ENCODE measurements around the gene CHD5. TPM values are rescaled to one million over a fixed set of nuclear protein-coding genes. Genes with fewer than 3 reads are reported as not detected.
A peak's percentile ranks its signal among the peaks of the same experiment; 100 is the strongest.
"Not testable (repeated sequence)": the region's sequence is repeated elsewhere in the genome, so short reads cannot be mapped to it uniquely, and the experiment has no call there.

CHD5 gene
- total RNA-seq, 2 donors from 2014 or later: 0.12 to 0.39 TPM

DNA sequence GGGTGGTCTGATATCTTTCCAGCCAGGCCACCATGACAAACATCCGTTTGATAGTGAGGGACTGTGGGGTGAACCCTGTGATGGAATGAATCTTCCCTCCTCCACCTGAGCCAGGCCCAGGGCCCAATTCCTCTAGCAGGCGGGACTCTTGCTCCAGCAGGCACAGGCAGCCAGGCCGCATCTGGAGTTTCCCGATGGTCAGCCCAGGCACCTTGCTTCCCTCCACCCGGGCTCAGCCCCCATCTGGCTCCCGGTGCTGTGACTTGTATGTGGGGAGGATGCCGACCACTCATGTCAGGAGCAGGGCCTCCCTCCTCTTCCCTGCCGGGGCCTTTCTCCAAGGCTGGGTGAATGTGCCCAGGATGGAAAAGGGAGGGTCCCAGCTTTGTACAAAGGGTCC is 113.4 kb downstream of the CHD5 start:
- DNase-seq (no peak), ATAC-seq (no peak)
- intact Hi-C loops (cut with DNase I): no loop called here

GRCh38 chr1:6065093-6065858 is 114.8 kb downstream of the CHD5 start:
- intact Hi-C loops (cut with DNase I): no loop called here
- ATAC-seq (peak; percentile 53 to 86), DNase-seq (peak; percentile 51)

DNA sequence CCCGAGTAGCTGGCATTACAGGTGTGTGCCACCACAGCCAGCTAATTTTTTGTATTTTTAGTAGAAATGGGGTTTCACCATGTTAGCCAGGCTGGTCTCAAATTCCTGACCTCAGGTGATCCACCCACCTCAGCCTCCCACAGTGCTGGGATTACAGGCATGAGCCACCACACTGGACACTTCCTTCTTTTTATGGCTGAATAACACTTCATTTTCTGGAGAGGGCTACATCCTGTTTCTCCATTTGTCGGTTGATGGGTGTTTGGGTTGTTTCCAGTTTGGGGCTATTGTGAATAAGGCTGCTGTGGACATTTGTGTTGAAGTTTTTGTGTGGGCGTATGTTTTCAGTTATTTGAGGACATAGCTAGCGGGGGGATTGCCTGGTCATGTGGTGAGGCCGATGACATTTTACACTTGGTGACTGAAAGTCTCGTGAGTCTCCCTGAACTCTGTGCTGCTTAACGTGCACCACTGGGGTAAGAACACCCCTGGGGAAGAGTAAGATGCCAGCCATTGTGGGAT is 116.5 kb downstream of the CHD5 start:
- ATAC-seq; DNase-seq; intact Hi-C loops (cut with DNase I): not testable (repeated sequence)

- intact Hi-C loops (cut with DNase I): no loop called here
- no peak for ATAC-seq
- DNase-seq: no peak
These were observed 117.5 kb downstream of the CHD5 start for GRCh38 chr1:6062670-6063069.

DNA sequence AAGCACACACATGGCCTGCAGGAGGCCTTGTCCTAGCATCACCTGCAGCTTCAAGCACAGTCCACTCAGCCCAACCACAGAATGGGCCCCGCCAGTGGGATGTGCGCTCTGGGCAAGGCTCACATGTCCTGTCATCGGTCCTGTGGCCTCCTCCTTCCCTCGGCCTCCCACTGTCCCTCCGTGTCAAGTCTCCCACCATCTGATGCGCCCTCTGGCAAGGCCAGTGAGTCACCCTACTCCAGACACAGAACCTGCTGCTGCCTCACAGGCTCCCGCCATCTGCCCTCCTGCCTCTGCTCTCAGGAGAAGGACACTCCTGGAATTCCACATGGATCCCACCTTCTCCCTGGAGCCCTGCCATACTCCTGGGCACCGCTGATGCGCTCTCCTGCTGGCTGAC is 120.3 kb downstream of the CHD5 start:
- ATAC-seq (no peak), DNase-seq (no peak)
- intact Hi-C loops (cut with DNase I): loop anchor here in 1 of 2 donors (5.0 to 10.0 kb wide), 2 partner anchors 115 to 182 kb away; partner anchors contain the start of gene HES3

DNA sequence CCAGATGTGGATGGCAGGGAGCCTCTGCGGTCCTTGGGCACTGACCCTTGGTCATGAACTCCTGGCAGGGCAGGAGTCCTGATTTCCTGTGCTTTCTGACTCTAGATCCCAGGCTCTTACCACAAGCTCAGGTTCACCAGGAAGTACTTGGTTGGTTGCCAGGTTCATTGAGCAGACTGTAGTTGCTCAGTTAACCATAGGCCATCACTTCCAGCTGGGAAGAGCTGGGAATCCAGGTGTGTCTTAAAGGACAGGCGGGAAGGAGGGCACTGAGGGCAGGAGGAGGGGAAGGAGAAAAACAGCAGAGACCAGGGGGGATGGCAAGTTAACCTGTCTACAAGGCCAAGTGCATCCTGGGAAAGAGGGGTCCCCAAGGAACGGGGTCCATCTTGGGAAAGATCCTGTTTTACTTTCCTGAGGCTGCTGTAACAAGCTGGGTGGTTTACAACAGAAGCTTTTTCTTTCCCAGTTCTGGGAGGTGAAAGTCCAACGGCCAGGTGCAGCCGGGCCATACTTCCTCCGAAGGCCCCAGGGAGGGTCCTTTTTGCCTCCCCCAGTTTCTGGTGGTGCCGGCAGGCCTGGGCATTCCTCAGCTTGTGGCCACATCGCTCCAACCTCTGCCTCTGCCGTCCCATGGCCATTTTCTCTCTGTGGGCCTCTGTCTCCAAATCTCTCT is 122.8 kb downstream of the CHD5 start:
- no peak for DNase-seq

DNA sequence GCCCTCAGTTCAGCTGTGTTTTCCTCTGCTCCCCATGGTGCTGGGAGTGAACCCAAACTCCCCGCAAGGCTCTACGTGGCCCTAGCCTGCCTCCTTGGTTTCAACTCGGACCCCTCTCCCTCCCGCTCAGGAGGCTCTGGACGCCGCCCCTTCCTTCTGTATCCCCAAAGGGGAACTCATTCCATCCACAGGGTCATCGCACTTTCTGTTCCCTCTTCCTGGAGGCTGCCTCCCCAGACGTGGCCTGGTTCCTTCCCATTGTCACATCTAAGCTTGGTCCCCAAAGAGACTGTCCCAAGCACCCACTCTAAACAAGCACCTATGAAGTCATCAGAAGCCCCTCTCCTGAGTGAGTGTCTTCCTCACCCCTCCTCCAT is 123.6 kb downstream of the CHD5 start:
- intact Hi-C loops (cut with DNase I): loop anchor here in 1 of 2 donors (5.0 to 10.0 kb wide), 2 partner anchors 118 to 186 kb away; partner anchors contain the start of gene HES3
- ATAC-seq (peak in 1 of 2 donors; percentile 44), DNase-seq (no peak)

More for the DNA sequence above, 122.8 kb downstream of the CHD5 start:
- intact Hi-C loops (cut with DNase I): loop anchor here in 1 of 2 donors (5.0 to 10.0 kb wide), 2 partner anchors 117 to 185 kb away; partner anchors contain the start of gene HES3
- no peak for ATAC-seq

DNA sequence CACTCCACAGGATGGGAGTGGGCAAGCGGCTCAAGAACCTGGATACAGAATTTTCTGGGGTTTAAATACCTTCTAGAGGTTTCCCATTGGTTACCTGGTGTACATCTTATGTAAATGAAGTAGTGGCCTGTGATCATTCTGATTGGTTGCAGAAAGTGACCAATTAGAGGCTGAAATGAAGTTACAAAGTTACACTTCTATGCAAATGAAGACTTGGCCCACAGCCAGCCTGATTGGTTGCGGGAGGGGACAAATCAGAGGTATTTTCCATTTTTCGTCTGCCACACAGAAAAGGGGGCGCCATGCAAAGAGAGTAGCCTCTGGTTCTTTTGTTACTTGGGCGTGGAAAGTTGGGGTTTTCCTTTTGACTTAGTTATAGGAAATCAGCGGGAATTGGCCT is 125.5 kb downstream of the CHD5 start:
- intact Hi-C loops (cut with DNase I): loop anchor here (5.0 to 10.0 kb wide), 2 partner anchors 120 to 188 kb away; partner anchors contain the start of gene HES3 (in 1 of the 2)
- no peak for DNase-seq
- no peak for ATAC-seq

GRCh38 chr1:6053206-6053546 is 126.9 kb downstream of the CHD5 start:
- DNase-seq: no peak
- no peak for ATAC-seq
- intact Hi-C loops (cut with DNase I): loop anchor here (5.0 to 10.0 kb wide), 2 partner anchors 122 to 189 kb away; partner anchors contain the start of gene HES3 (in 1 of the 2)

DNA sequence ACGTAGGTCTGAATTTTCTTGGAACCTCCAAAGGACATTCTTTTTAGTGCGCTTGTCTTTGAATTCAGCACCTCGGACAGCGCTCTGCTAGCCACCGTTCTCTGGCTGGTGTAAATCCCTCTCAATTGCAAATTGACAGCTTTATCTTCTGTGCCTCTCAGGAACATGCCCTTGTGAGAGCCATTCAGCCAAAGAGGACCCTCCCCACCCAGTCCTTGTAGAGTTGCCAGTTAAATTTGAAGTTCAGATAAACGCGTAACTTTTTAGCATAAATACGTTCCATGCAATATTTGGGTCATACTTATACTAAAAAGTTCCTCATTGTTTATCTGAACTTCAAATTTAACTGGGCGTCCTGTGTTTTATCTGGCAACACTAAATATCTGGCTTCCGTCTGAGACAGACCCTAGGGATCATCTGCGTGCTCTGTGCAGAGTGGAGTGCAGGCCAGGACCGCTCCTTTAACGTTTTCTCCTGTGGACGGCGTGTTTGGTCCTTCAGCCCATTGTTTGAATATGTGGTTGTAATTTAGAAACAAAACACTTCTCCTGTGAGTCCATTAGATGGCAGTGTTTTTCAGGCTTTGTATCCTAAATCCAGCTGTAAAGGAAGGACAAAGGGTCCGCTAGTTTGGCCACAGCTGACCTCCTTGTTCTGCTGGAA is 127.4 kb downstream of the CHD5 start:
- intact Hi-C loops (cut with DNase I): loop anchor here (5.0 to 10.0 kb wide), 2 partner anchors 122 to 190 kb away; partner anchors contain the start of gene HES3 (in 1 of the 2)
- ATAC-seq (peak; percentile 44 to 79), DNase-seq (peak; percentile 69)

Other genes starting within 250 kb of the CHD5 start
- 1 to 10 TPM; 5.1 to 7.3 TPM for gene NPHP4, start 187.9 kb downstream of the CHD5 start, total RNA-seq
- gene KCNAB2, start 134.4 kb downstream of the CHD5 start, total RNA-seq: 10 to 100 TPM; 13.2 to 14.7 TPM
- 100 to 1,000 TPM; 264 to 275 TPM for gene RPL22, start 19.3 kb upstream of the CHD5 start, total RNA-seq
- gene RNF207, start 25.8 kb upstream of the CHD5 start, total RNA-seq: 10 to 100 TPM; 35.8 to 38.3 TPM
- 10 to 100 TPM; 56.9 to 61.1 TPM for gene ICMT, start 55.6 kb upstream of the CHD5 start, total RNA-seq
- not detected for gene HES3, start 63.9 kb upstream of the CHD5 start, total RNA-seq
- gene GPR153, start 80.8 kb upstream of the CHD5 start, total RNA-seq: 10 to 100 TPM in 1 of 2 donors, 1 to 10 TPM in 1; 9.7 to 10.5 TPM
- gene ACOT7, start 213.4 kb upstream of the CHD5 start, total RNA-seq: 10 to 100 TPM in 1 of 2 donors, 1 to 10 TPM in 1; 9.9 to 12.9 TPM
- gene HES2, start 239.6 kb upstream of the CHD5 start, total RNA-seq: under 1 TPM in 1 of 2 donors, not detected in 1; 0.37 TPM
- under 1 TPM; 0.42 to 0.44 TPM for gene ESPN, start 244.5 kb upstream of the CHD5 start, total RNA-seq

All from left cardiac atrium (tissue), 4 donors.